Left forelimb (tissue), 1 donor: ENCODE measurements around the gene PRR14.
"Not testable (repeated sequence)": the region's sequence is repeated elsewhere in the genome, so short reads cannot be mapped to it uniquely, and the experiment has no call there.

Source experiments
- DNase-seq: peaks from one replicate; pipeline ENCODE4 v3.0.0-alpha.2; 2018; ENCODE audit warnings: low spot score

The PRR14 gene

DNA sequence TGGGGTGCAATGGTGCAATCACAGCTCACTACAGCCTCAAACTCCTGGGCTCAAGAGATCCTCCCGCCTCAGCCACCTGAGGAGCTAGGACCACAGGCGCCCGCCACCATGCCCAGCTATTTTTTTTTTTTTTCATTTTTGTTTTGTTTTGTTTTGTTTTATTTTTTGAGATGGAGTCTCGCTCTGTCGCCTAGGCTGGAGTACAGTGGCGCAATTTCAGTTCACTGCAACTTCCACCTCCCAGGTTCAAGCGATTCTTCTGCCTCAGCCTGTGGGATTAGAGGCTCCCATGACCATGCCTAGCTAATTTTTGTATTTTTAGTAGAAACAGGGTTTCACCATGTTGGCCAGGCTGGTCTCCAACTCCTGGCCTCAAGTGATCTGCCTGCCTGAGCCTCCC is 18.3 kb upstream of the PRR14 start:
- not testable (repeated sequence) for DNase-seq

DNA sequence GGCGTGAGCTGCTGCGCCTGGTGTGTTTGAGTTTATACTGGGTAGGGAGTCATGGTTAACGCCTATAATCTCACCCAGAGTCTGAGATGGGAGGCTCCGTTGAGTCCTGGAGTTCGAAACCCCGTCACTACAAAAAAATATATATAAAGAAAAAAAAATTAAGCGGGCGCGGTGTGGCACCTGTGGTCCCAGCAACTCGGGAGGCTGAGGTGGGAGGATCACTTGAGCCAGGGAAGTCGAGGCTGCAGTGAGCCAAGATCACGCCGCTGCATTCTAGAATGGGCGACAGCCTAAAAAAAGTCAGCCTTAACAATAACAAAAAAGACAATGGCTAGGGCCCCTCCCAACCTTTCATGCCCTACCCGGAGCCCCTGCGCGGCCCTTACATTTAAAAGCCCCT is 17.2 kb upstream of the PRR14 start:
- no peak for DNase-seq

DNA sequence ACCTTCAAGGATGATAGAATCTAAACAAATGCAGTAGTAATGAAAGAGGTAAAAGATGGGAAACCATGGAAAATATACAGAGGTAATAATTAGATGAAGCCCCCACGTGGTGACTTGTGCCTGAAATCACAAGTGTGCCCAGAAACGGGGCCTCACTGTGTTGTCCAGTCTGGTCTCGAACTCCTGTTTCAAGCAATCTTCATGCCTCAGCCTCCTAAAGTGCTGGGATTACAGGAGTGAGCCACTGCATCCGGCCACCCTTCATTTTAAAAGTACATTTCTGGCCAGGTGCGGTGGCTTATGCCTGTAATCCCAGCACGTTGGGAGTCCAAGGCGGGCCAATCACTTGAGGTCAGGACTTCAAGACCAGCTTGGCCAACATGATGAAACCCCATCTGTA is 14.2 kb upstream of the PRR14 start:
- no peak for DNase-seq

DNA sequence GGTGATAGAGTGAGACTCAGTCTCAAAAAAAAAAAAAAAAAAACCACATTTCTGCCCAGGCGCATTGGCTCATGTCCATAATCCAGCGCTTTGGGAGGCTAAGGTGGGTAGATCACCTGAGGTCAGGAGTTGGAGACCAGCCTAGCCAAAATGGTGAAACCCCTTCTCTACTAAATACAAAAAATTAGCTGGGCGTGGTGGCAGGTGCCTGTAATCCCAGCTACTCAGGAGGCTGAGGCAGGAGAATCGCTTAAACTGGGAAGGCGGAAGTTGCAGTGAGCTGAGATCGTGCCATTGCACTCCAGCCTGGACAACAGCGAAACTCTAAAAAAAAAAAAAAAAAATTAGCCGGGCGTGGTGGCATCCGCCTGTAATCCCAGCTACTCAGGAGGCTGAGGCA is 13.6 kb upstream of the PRR14 start:
- not testable (repeated sequence) for DNase-seq

DNA sequence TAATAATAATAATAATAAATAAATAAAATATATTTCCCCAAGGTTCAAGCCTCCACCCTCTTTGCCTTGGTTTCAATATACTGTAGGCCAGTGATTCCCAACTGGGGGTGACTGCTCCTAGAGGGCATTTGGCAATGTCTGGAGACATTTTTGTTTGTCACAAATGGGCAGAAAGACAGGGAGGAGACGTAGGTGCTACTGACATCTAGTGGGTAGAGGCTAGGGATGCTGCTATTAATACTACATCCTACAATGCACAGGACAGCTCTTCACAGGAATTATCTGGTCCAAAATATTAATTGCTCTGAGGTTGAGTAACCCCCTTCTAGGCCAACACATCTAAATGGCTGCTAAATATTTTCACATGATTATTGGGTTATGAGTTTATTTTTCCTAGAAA is 12.8 kb upstream of the PRR14 start:
- no peak for DNase-seq

DNA sequence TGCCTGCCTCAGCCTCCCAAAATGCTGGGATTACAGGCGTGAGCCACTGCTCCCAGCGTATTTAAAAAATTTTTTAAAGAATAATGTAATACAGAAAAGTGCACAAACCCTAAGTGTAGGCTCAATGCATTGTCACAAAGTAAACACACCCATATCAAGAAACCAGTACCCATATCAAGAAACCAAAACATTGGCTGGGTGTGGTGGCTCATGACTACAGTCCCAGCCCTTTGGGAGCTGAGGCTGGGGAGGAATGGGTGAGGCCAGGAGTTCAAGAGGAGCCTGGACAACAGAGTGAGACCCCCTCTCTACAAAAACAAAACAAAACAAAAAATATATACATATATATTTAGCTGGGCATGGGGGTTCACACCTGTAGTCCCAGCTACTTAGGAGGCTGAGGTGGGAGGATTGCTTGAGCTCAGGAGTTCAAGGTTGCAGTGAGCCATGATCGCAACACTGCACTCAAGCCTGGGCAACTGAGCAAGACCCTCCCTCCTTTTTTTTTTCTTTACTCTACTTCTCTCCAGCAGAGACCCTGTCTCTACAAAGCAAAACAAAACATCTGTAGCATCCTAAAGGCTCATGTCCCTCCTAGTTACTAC is 9.3 kb upstream of the PRR14 start:
- no peak for DNase-seq

DNA sequence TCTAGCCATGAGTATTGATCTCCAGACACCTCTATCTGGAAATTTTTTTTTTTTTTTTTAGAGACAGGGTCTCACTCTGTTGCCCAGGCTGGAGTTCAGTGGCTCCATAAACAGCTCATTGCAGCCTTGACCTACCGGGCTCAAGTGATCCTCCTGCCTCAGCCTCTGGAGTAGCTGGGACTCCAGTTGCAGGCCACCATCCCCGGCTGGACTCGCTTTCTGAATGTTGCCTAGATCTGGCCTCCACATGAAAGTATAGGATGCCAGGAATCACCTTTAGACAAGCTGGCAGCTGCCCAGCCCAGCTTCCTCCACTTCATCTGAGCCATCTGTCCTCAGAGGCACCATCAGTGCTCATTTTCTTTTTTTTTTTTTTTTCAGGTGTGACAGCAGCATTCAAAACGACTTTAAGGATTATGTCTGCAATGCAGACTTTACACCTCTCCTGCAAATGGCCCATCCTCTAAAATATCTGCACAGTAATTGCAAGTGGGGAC is 6.4 kb upstream of the PRR14 start:
- DNase-seq: no peak

DNA sequence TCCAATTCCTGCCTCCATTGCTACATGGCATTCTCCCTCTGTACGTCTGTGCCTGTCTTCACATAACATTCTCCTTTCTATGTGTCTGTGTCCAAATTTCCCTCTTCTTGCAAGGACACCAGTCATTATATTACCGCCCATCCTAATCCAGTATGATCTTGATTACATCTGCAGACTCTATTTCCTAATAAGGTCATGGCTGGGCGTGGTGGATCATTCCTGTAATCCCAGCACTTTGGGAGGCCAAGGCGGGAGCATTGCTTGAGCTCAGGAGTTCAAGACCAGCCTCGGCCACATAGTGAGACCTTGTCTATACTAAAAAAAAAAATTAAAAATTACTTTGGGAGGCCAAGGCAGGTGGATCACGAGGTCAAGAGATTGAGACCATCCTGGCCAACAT is 5.0 kb upstream of the PRR14 start:
- no peak for DNase-seq

DNA sequence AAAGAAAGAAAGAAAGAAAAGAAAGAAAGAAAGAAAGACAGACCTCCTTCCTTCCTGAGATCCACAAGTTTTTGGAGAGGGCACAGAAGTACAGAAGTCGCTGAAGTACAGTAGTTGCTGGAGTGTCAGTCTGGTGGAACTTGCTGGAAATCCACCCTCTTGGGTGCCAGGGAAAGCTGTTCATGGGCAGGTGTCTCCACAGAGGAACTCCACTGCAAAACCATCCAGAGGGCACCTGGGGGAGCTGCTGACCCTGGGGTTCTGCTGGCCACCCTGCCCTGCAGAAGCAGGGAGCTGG is 3.5 kb upstream of the PRR14 start:
- DNase-seq: no peak

DNA sequence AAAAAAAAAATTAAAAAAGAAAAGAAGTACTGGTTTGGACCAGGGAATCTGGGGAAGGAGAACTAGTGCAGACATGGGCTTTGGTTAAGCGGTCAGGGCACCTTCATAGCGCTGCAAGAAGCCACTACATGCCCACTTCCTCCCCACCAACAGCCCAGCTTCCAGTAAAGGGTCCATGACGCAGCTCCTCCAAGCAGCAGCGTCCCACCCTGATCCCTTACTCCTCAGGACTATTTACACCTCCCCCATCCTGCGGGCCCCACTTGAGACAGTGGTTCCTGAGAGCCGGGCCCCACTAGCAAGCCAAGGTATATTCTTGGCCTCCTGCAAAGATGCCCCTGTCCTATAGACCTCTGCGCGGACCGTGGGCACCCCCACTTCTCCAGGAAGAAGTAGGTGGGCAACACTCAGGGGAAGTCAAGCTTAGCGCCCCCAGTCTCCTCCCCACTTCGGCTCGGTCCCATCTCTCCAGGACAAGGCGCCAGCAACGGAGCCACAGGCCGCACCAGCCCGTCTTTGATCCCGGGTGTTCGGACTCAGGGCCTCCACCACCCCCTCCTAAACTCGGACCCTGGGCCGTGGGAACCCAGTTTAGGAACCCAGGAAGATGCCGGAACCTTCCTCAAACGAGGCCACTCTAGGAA is 913 bp upstream of the PRR14 start:
- no peak for DNase-seq

DNA sequence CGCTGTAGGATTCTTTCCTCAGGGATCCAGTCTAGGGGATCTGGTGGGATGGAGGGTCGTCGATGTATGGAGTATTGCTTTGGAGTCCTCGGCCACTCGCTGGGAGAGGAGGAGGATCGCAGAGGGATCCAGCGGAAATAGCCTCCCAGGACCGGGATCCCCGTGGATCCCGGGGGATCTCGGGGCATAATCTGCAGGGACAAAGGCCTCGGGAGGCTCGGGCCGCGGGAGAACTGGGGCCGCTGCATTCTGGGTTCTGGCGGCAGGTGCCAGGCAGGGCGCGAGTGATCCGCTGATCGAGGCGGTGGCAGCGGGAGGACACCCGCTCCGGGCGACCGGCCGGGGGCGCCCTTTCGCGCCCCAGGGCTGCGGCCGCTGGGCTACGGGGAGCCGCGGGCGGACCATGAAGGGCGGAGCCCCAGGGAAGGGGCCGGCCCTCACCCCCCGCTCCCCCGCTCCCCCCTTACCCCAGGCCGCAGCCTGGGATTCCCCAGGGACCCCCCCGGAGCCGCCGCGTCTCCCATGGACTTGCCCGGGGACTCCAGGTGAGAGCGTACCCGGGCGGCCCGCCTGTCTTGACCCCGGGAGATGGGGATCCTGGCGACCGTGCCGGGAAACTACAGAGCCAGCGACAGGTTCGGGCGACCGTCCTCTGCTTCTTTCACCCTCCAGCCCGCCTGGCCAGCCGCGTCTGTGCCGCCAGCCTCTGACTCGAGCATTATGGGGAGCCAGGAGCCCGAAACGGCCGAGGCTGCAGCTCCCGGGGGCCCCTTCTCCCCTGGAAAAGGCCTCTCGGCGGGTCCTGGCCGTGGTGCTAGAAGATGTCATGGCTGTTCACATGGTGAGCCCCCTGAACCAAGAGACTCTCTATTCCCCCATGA is 604 bp downstream of the PRR14 start:
- DNase-seq: no peak

DNA sequence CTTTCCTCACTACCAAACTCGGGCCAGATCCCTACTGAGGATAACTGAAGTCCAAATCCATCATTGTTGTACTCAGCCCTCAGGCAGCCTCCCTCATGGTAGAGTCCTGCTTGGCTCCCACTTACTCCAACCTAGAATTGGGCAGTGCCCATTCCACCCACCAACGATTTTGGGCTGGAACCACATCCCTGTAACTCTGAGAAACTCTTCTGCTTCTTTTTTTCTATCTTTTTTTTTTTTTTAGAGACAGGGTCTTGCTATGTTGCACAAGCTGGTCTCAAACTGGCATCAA is 1.2 kb downstream of the PRR14 start:
- no peak for DNase-seq

DNA sequence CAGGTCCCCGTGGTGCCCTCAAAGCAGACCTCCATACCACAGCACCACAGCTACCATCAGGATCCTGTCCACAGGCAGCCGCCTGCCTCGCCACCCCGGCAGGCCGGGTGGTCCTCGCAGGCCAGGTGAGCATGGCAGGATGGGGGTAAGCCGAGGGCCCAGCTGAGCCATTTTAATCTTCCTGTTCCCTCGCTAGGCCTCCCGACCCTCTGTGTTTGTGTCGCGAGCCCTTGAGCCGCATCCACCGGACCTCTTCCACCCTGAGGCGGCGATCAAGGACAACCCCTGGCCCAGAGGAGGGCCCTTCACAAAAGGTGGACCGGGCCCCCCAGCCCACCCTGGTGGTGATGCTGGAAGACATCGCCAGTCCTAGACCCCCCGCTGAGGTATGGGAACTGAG is 2.0 kb downstream of the PRR14 start:
- no peak for DNase-seq

DNA sequence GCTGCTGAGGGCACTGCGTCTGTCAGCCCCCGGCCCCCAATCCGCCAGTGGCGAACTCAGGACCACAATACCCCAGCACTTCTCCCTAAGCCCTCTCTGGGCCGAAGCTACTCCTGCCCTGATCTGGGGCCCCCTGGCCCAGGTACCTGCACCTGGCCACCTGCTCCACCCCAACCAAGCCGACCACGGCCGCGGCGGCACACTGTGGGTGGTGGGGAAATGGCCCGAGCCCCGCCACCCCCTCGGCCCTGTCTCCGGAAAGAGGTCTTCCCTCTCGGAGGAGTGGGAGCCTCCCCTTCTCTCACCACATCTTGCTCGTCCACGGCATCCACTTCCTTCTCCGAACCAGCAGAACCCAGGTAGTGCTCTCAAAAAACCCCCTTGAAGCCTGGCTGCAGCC is 4.1 kb downstream of the PRR14 start:
- no peak for DNase-seq

DNA sequence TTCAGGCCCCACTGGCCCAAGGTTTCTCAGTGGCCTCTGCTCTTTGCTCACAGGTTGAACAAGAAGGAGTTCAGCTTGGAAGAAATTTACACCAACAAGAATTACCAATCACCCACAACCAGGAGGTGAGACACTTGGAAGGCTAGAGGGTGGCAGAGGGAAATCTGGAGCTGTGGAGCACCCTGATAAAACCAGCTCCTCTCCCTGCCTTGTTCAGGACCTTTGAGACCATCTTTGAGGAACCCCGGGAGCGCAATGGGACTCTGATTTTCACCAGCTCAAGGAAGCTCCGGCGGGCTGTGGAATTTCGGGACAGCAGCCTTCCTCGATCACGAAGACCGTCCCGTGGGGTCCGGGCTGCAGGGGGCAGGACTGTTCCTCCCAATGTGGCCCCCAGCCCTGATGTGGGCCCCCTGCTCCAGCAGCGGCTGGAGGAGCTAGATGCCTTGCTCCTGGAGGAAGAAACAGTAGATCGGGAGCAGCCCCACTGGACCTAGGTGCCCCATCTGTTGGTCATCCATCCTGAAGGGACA is 5.1 kb downstream of the PRR14 start:
- DNase-seq: no peak

DNA sequence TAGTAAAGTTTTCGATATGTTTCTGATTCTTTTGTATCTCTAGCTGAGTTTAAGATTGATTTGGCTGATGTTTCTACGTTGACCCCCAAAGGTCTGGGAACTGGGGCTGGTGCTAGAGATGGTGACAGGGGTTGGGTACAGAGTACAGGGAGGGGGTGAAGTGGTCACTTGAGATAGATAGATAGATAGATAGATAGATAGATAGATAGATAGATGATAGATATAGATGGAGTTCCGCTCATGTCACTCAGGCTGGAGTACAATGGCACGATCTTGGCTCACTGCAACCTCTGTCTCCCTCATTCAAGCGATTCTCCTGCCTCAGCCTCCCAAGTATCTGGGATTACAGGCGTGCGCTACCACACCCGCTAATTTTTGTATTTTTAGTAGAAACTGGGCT is 5.6 kb downstream of the PRR14 start:
- no peak for DNase-seq

DNA sequence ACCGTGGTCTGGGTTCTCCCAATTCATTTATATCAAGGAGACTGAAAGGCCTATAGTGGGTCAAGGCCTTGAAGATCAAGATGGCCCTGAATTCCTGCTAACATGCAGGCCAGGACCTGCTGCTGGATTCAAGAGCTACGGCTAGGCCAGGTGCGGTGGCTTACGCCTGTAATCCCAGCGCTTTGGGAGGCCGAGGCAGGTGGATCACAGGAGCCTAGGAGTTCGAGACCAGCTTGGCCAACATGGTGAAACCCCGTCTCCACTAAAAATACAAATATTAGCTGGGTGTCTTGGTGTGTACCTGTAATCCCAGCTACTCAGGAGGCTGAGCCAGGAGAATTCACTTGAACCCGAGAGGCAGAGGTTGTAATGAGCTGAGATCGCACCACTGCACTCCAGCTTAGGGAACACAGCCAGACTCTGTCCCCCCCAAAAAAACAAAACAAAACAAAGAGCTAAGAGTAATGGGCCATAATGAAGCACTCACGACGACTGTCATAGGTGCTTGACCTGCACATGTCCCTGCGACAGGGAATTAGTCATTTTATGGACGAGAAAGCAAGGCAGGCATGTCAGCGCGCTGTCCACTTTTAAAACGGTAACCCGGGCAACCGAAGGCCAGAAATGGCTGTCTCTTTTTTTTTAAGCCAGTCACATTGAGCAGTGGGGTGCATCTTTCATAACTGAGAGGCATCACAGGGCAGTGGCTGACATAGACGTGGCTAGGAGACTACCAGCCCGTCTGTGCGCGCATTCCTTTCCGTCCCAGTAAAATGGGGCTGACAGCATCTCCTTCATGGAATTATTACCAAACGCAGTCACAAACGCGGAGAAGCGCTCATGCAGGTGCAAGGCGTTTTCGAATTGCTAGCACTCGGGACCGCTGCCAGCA is 6.5 kb downstream of the PRR14 start:
- no peak for DNase-seq

DNA sequence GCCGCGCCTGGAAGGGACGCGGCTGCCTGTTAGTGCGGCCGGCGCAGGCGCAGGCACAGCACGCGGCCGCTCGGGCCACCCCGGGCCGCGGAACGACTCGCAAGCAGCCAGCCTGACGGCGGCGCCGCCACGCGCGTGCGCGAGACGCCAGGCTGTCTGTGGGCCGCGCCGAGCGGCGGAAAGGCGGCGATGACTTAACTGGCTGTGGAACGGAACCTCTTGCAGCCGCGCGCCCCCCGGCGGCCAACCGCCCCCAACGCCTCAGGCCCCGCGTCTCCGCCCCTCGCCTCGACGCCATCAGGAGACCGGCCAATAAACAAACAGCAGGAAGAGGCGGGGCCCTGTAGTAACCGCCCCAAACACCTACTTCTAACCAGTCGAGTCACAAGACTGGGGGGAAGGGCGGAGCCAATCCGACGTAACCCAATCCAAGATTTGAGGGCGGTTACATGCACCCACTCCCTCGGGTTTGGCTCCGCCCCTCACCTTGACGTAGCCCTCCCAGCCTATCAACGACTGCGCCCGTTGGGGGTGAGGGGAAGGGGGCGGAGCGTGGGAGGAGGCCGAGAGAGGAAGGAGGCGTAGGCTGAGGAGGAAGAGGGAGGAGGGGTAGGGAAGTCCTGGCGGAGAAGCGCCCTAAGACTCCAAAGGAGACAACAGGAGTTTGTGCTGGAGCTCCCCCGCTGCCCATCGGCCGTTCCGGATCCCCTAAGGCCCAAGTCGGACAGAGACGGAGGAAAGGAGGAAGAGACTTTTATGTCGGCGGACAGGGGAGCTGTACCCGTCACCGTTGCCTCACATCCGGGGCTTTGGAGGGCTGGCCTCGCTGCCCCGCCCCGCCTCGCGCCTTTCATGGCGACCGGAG is 7.3 kb downstream of the PRR14 start, which contains the start of gene FBRS:
Gene FBRS, plus strand, starts transcription at position 566 of the 865 bp plus-strand sequence. CDS start 1,088 bp downstream, outside the sequence.
- DNase-seq: peak; percentile 100

DNA sequence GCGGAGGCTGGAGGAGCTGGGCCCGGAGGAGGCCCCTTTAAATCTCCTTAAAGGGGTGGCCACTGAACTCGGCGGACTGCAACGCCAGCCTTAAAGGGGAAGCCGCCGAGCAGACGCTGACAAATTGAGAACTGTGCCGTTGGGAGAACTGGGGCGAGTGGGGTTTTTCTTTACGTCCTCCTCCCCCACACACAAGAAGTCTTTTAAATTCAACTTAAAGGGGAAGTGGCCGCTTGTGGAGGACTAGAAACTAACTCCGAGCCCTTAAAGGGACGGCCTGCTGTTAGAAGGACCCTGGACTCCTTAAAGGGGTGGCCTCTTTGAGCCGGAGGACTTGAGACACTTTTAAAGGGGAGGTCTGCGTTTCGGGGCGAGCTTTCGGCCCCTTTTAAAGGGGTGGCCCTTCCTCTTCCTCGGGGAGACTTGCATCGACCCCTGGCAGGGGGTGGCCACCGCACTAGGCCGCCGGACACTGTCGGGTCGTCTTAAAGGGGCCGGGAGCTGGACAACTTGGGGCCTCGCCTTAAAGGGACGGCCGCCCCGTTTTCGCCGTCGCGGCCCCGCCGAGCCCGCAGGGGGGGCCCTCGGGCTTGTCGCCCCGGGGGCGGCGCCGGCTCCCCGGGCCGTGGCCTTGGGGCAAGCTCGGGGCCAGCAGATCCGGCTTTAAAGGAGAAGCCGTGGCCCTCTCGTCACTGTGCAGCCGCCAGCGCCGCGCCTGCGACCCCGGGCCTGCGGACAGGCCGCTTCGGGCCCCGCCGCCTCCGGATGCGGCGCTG is 8.2 kb downstream of the PRR14 start:
- DNase-seq: no peak
